GM21786 (cell line): ENCODE results near the gene SH2D7.

Source experiments
- ATAC-seq: cut with Tn5 transposase; IDR thresholded peaks from one replicate; pipeline ENCODE4 v1.9.1; 2021; ENCODE audit not compliant: unreplicated experiment

SH2D7 gene

GRCh38 chr15:78060232-78060631 is 32.1 kb upstream of the SH2D7 start:
- ATAC-seq, result no peak

- no peak for ATAC-seq
These were observed 30.4 kb upstream of the SH2D7 start for GRCh38 chr15:78061963-78062427.

- no peak for ATAC-seq
These were observed 29.1 kb upstream of the SH2D7 start for GRCh38 chr15:78063217-78063616.

GRCh38 chr15:78063970-78064385 is 28.4 kb upstream of the SH2D7 start:
- no peak for ATAC-seq

- no peak for ATAC-seq
These were observed 27.8 kb upstream of the SH2D7 start for GRCh38 chr15:78064544-78064943.

- no peak for ATAC-seq
These were observed 27.0 kb upstream of the SH2D7 start for GRCh38 chr15:78065284-78065872.

- ATAC-seq, result peak; percentile 48
These were observed 26.1 kb upstream of the SH2D7 start for GRCh38 chr15:78065973-78066946.

GRCh38 chr15:78067328-78068228 is 24.8 kb upstream of the SH2D7 start:
- ATAC-seq, result no peak

- ATAC-seq, result peak; percentile 6
These were observed 23.3 kb upstream of the SH2D7 start for GRCh38 chr15:78069052-78069414.

- no peak for ATAC-seq
These were observed 22.8 kb upstream of the SH2D7 start for GRCh38 chr15:78069462-78070029.

- no peak for ATAC-seq
These were observed 22.2 kb upstream of the SH2D7 start for GRCh38 chr15:78070049-78070700.

- ATAC-seq, result no peak
These were observed 21.0 kb upstream of the SH2D7 start for GRCh38 chr15:78071383-78071782.

GRCh38 chr15:78072080-78072892 is 20.1 kb upstream of the SH2D7 start:
- ATAC-seq, result no peak

GRCh38 chr15:78073046-78073787 is 19.1 kb upstream of the SH2D7 start:
- ATAC-seq, result no peak

- ATAC-seq, result no peak
These were observed 16.7 kb upstream of the SH2D7 start for GRCh38 chr15:78075490-78076230.

- ATAC-seq, result peak; percentile 7
These were observed 15.9 kb upstream of the SH2D7 start for GRCh38 chr15:78076231-78077052.
